GM12801 (cell line): ENCODE results near the gene GTF2F2.

Experiments used
- TF ChIP-seq, protein P1 (sequence below): IDR thresholded peaks from one replicate; pipeline ENCODE4 v1.5.1; 2011; ENCODE audit warnings: control low read depth; ENCODE audit not compliant: insufficient read length; ENCODE audit errors: extremely low read depth

The GTF2F2 gene

DNA sequence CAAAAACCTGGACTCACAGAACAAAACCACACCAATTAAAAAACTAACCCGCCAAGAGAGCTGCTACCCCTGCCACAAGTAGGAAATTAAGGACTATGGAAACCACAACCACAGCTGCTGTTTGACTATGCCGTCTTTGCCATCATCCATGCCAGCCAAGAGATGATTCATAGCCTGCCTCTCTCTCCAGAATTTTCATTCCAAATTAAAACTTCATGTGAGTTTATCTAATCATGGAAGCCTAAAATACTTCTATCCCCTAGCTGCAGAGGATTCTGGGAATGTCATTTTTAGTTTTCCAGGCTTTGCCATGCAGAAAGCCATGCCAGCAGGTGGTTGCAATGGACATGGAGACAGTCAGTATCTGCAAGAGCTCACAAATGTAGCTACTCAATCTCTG lies 27.6 kb upstream of the GTF2F2 start:
- TF ChIP-seq, protein P1, sequence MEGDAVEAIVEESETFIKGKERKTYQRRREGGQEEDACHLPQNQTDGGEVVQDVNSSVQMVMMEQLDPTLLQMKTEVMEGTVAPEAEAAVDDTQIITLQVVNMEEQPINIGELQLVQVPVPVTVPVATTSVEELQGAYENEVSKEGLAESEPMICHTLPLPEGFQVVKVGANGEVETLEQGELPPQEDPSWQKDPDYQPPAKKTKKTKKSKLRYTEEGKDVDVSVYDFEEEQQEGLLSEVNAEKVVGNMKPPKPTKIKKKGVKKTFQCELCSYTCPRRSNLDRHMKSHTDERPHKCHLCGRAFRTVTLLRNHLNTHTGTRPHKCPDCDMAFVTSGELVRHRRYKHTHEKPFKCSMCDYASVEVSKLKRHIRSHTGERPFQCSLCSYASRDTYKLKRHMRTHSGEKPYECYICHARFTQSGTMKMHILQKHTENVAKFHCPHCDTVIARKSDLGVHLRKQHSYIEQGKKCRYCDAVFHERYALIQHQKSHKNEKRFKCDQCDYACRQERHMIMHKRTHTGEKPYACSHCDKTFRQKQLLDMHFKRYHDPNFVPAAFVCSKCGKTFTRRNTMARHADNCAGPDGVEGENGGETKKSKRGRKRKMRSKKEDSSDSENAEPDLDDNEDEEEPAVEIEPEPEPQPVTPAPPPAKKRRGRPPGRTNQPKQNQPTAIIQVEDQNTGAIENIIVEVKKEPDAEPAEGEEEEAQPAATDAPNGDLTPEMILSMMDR: no peak

DNA sequence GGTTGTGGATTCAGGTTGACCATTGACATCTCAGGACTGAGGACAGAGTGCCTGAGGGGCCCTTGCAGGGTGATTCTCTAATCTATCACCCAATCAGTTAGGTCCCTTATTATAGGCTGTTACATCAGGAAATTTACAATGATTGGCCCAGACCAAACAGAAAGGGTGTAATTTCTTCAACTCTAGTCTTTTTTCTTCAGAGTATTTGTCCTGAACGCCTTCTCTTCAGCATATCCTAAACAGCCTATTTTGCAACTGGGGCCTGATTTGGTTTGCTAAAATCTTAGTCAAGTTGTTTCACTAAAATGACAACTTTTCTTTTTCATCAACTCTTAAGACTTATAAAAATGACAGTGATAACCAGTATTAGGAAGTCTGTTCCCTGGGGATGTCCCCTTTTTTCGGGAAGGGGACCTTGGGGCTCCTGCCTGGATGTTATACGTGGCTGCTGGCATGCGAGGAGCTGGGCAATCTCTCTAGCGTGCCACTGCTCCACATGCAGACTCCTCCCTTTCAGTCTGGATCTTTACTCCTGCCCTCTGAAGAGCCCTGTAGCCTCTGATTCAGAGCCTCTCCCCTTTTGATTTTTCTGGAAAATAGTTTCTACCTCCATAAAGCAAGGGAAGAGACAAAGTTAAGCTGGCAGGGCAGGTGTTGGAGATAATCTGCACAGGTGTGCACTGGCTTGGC lies 19.6 kb upstream of the GTF2F2 start:
- TF ChIP-seq, protein P1: no peak

DNA sequence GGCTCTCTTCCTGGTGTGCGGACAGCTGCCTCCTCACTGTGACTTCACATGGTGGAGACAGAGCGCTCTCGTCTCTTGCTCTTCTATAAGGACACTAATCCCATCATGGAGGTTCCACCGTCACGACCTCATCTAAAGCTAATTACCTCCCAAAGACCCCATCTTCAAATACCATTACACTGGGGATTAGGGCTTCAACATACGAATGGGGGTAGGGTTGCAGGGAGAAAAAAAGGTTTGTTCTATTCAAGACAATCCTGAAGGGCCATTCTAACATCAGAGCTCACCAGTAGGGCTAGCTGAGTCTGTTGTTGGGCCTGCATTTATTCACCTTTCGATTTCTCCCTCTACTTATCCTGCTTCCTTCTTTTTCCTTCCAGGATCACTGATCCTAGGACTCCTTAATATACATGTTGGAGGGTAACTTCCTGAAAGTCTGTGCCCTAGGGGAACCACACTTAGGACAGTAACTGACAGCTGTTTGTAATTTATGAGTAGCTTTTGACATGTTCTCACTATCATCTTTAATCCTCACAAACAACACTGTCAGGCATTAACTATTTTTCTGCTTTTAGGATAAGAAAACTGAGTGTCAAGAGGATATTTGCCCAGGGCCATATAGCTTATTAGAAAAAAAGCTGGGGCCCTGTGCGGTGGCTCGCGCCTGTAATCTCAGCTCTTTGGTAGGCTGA lies 18.8 kb upstream of the GTF2F2 start:
- TF ChIP-seq, protein P1: no peak

DNA sequence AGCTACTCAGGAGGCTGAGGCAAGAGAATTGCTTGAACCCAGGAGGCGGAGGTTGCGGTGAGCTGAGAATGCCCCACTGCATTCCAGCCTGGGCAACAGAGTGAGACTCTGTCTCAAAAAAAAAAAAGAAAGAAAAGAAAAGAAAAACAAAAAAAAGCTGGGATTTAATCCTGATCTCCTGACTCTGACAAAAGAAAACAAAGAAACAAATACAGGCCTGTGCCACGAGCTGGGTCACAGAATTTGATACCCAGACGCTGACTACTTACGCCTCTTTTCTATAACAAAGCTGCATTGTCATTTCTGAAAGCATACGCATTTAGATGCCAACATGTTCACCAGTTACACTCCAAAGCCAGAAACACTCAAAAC lies 18.2 kb upstream of the GTF2F2 start:
- TF ChIP-seq, protein P1: no peak

DNA sequence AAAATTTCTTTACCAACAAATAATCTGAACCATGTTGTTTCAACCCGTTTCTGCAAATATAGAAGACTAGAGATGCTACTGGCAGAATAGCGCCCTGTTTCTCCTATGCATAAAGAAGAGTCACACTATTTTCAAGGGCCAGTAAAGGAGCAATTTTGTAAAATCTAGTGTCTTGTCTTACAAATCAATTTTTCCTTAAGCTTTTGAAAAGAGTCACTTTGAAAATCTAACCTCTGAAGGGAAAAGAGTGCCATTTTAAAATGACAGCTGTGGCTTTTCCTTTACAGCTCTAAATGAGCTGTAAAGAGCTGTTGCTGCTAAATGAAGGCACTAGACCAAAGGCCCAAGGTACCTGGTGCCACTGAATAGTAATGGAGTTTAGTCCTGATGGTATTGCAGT lies 16.9 kb upstream of the GTF2F2 start:
- TF ChIP-seq, protein P1: no peak

DNA sequence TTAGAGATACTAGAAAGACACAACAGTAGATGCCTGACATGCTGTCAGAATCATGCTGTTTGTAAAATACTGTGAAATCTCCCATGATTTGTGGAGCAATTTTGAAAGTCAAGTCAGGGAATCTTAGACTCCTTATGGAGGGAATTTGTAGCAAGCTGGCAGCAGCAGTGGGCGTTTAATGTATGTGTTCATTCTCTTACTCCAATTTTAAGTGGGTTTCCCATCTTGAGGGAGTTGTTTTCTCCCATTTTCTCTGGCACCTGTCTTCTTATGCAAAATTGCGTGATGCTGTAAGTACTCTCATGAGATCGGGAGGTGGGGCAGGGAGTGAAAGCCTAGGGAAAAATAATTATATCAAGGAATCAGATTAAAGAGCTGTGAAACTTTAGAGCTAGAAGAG lies 16.0 kb upstream of the GTF2F2 start:
- TF ChIP-seq, protein P1: no peak

DNA sequence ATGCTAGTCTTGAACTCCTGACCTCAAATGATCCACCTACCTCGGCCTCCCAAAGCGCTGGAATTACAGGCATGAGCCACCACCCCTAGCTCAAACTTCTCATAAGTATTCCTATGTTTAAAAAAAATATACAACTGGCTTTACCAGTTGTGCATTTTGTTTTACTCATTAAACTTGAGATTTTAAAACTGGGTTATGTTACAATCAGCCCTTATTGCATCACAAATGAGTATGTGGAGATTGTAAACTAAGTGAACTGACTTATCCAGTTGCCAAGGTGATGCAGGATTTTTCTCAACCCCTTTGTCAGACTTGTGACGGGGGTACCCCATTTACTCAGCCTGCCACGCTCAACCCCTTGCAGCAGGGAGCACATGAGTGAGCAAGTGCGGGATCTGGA lies 14.4 kb upstream of the GTF2F2 start:
- TF ChIP-seq, protein P1: no peak
